NOMO-1 (cell line): Measurements from ENCODE around the gene ERCC6.

ENCODE experiments used
- DNase-seq, 2 experiments: peaks; one replicate each; lab custom pipeline; 2025; ENCODE audit not compliant: unreplicated experiment in 2 of 2; lab: John Stamatoyannopoulos, UW

ERCC6 gene

GRCh38 chr10:49512121-49512809 lies 26.7 kb downstream of the ERCC6 start:
- DNase-seq: peak; percentile 3 to 27

GRCh38 chr10:49509771-49510303 lies 29.1 kb downstream of the ERCC6 start:
- no peak for DNase-seq

- DNase-seq: no peak
These were observed 30.3 kb downstream of the ERCC6 start for GRCh38 chr10:49508654-49509053.

GRCh38 chr10:49508249-49508648 lies 30.7 kb downstream of the ERCC6 start:
- DNase-seq: no peak

GRCh38 chr10:49505589-49505988 lies 33.3 kb downstream of the ERCC6 start:
- no peak for DNase-seq

- DNase-seq: no peak
These were observed 33.8 kb downstream of the ERCC6 start for GRCh38 chr10:49505076-49505475.

- DNase-seq: no peak
These were observed 34.4 kb downstream of the ERCC6 start for GRCh38 chr10:49504528-49504927.

GRCh38 chr10:49502358-49502757 lies 36.6 kb downstream of the ERCC6 start:
- DNase-seq: no peak

GRCh38 chr10:49500412-49500811 lies 38.5 kb downstream of the ERCC6 start:
- DNase-seq: no peak

GRCh38 chr10:49499305-49499851 lies 39.5 kb downstream of the ERCC6 start:
- DNase-seq: no peak

GRCh38 chr10:49498425-49498824 lies 40.5 kb downstream of the ERCC6 start:
- DNase-seq: no peak

GRCh38 chr10:49497358-49497757 lies 41.6 kb downstream of the ERCC6 start:
- no peak for DNase-seq

- DNase-seq: no peak
These were observed 50.7 kb downstream of the ERCC6 start for GRCh38 chr10:49488056-49488717.

- DNase-seq: no peak
These were observed 52.2 kb downstream of the ERCC6 start for GRCh38 chr10:49486738-49487137.

- DNase-seq: no peak
These were observed 52.9 kb downstream of the ERCC6 start for GRCh38 chr10:49486009-49486408.

- DNase-seq: no peak
These were observed 54.3 kb downstream of the ERCC6 start for GRCh38 chr10:49484486-49485235.

GRCh38 chr10:49478819-49479218 lies 60.1 kb downstream of the ERCC6 start:
- no peak for DNase-seq

GRCh38 chr10:49474901-49475300 lies 64.0 kb downstream of the ERCC6 start:
- no peak for DNase-seq

GRCh38 chr10:49471532-49471931 lies 67.4 kb downstream of the ERCC6 start:
- DNase-seq: no peak

GRCh38 chr10:49465736-49466135 lies 73.2 kb downstream of the ERCC6 start:
- DNase-seq: no peak
